Liver (tissue), 9 donors: ENCODE results near the gene RAVER1. TPM values are rescaled to one million over a fixed set of nuclear protein-coding genes. Genes with fewer than 3 reads are reported as not detected.

Experiments
- DNase-seq: peaks from one replicate; pipeline ENCODE4 v3.0.0-alpha.2; 2017; ENCODE audit warnings: low spot score
- H3K27ac ChIP-seq, 2 donors: one replicate each; pipeline ENCODE4 v1.7.0; 2013; ENCODE audit warnings: inconsistent platforms in 2 of 2, low read length in 2 of 2, control low read depth in 1 of 2, low read depth in 1 of 2, mild to moderate bottlenecking in 1 of 2
- H3K27me3 ChIP-seq, 4 donors: one replicate each; pipeline versions ENCODE4 v1.6.1 to v1.7.0; 2013; ENCODE audit warnings: low read length in 3 of 4, inconsistent platforms in 1 of 4, mild to moderate bottlenecking in 1 of 4, moderate library complexity in 1 of 4; ENCODE audit not compliant: control insufficient read depth in 4 of 4, insufficient read depth in 4 of 4
- H3K36me3 ChIP-seq, 4 donors: one replicate each; pipeline versions ENCODE4 v1.6.1 to v1.7.0; 2013; ENCODE audit warnings: low read length in 3 of 4, mild to moderate bottlenecking in 3 of 4, low read depth in 1 of 4, moderate library complexity in 1 of 4; ENCODE audit not compliant: control insufficient read depth in 4 of 4, insufficient read depth in 3 of 4
- H3K4me1 ChIP-seq, 4 donors: one replicate each; pipeline versions ENCODE4 v1.6.1 to v1.7.0; 2013; ENCODE audit warnings: low read length in 3 of 4, mild to moderate bottlenecking in 3 of 4, moderate library complexity in 1 of 4; ENCODE audit not compliant: control insufficient read depth in 4 of 4, insufficient read depth in 4 of 4
- H3K4me3 ChIP-seq, 3 donors: one replicate each; pipeline versions ENCODE4 v1.6.1 to v1.7.0; 2013; ENCODE audit warnings: low read length in 3 of 3, control low read depth in 1 of 3, low read depth in 1 of 3, mild to moderate bottlenecking in 1 of 3
- H3K9ac ChIP-seq, 2 donors: one replicate each; pipeline ENCODE4 v1.7.0; 2013; ENCODE audit warnings: low read length in 2 of 2, mild to moderate bottlenecking in 2 of 2, moderate library complexity in 2 of 2, control low read depth in 1 of 2, low read depth in 1 of 2
- H3K9me3 ChIP-seq, 4 donors: one replicate each; pipeline versions ENCODE4 v1.6.1 to v1.7.0; 2013; ENCODE audit warnings: low read length in 3 of 4; ENCODE audit not compliant: control insufficient read depth in 4 of 4
- EGR1 ChIP-seq, 2 donors: IDR thresholded peaks; 2 replicates each; pipeline ENCODE4 v1.6.1; 2016 to 2018; ENCODE audit warnings: antibody characterized with exemption in 2 of 2, low read depth in 2 of 2
- FOXA1 ChIP-seq: IDR thresholded peaks from 2 replicates; pipeline ENCODE4 v1.6.1; 2016; ENCODE audit warnings: antibody characterized with exemption
- FOXA2 ChIP-seq: IDR thresholded peaks from 2 replicates; pipeline ENCODE4 v1.6.1; 2016; ENCODE audit warnings: antibody characterized with exemption
- GABPA ChIP-seq, 2 donors: IDR thresholded peaks in 1 of 2; conservative IDR thresholded peaks in 1 of 2; 2 replicates each; pipeline ENCODE4 v1.6.1; 2016; ENCODE audit warnings: antibody characterized with exemption in 2 of 2, mild to moderate bottlenecking in 1 of 2, moderate library complexity in 1 of 2
- HNF4A ChIP-seq, 2 donors: conservative IDR thresholded peaks; 2 replicates each; pipeline ENCODE4 v1.6.1; 2016; ENCODE audit warnings: antibody characterized with exemption in 2 of 2, mild to moderate bottlenecking in 2 of 2
- HNF4G ChIP-seq: IDR thresholded peaks from 2 replicates; pipeline ENCODE4 v1.6.1; 2016; ENCODE audit warnings: antibody characterized with exemption
- JUND ChIP-seq, 2 donors: IDR thresholded peaks; 2 replicates each; pipeline ENCODE4 v1.6.1; 2016; ENCODE audit warnings: antibody characterized with exemption in 2 of 2
- NR2F2 ChIP-seq: IDR thresholded peaks from 2 replicates; pipeline ENCODE4 v1.6.1; 2016; ENCODE audit warnings: antibody characterized with exemption
- RAD21 ChIP-seq, 2 donors: IDR thresholded peaks; 2 replicates each; pipeline ENCODE4 v1.6.1; 2016; ENCODE audit warnings: antibody characterized with exemption in 2 of 2, mild to moderate bottlenecking in 2 of 2
- SP1 ChIP-seq: IDR thresholded peaks from 2 replicates; pipeline ENCODE4 v1.6.1; 2018; ENCODE audit warnings: antibody characterized with exemption, mild to moderate bottlenecking
- TAF1 ChIP-seq: conservative IDR thresholded peaks from 2 replicates; pipeline ENCODE4 v1.6.1; 2016; ENCODE audit warnings: antibody characterized with exemption, mild to moderate bottlenecking
- YY1 ChIP-seq: IDR thresholded peaks from 2 replicates; pipeline ENCODE4 v1.6.1; 2016; ENCODE audit warnings: antibody characterized with exemption, mild to moderate bottlenecking
- ZBTB33 ChIP-seq: IDR thresholded peaks from 2 replicates; pipeline ENCODE4 v1.6.1; 2016; ENCODE audit warnings: antibody characterized with exemption
- WGBS: extraction: QIAGEN DNeasy Blood & Tissue Kit; methylation state at CpG from one replicate; pipeline ENCODE4 v1.1.7; 2013; 5-methylcytosine and 5-hydroxymethylcytosine counted together
- polyA plus RNA-seq, 2 donors: library from polyadenylated mRNA; stranded (reverse) in 1 of 2; unstranded in 1 of 2; fragments of 200-250 nt in 1 of 2; fragments of >200 nt in 1 of 2; fragmentation: Nextera tagmentation in 1 of 2; extraction: Ambion mirVana in 1 of 2; gene quantifications; one replicate each; pipeline versions ENCODE4 v1.2.1 to v1.2.3, GENCODE V29; 2013 to 2015
- total RNA-seq, 2 donors: library from RNA; depleted of rRNA; stranded (reverse); fragments of >200 nt; gene quantifications; one replicate each; pipeline ENCODE4 v1.2.3, GENCODE V29; 2014
- TF ChIP-seq, protein P1 (sequence below): IDR thresholded peaks from 2 replicates; pipeline ENCODE4 v1.6.1; 2016; ENCODE audit warnings: antibody characterized with exemption
- TF ChIP-seq, protein P2 (sequence below): fragments of 150-350 bp; IDR thresholded peaks from 2 replicates; pipeline ENCODE4 v1.5.1; 2017; ENCODE audit warnings: improper control_type of control experiment, low read depth, low read length; ENCODE audit not compliant: missing input control
- TF ChIP-seq, protein P3 (sequence below): IDR thresholded peaks from 2 replicates; pipeline ENCODE4 v1.6.1; 2016; ENCODE audit warnings: antibody characterized with exemption
- TF ChIP-seq, protein P4 (sequence below): IDR thresholded peaks from 2 replicates; pipeline ENCODE4 v1.6.1; 2016; ENCODE audit warnings: antibody characterized with exemption, mild to moderate bottlenecking
- donor health status: healthy.
- donor health status: healthy.
- donor health status: healthy.
- donor health status: healthy.
- donor health status: healthy.

Gene RAVER1
- total and polyA plus RNA-seq, 4 donors, result 2.1 to 13.6 (median 6.2) TPM

GRCh38 chr19:10321874-10322835 lies 11.2 kb downstream of the RAVER1 start:
- Histone ChIP-seq H3K27me3 (no peaks in the 10 kb centered on the region), H3K9me3 (no peaks in the 10 kb centered on the region), H3K4me1 (peaks cover 0 to 4% (median 1%) of the 10 kb centered on the region in 4 donors), H3K4me3 (no peak overlapping the region), H3K9ac (no peak overlapping the region), H3K36me3 (peaks cover 19 to 71% (median 39%) of the 10 kb centered on the region in 4 donors), H3K27ac (no peak overlapping the region)
- WGBS, result 94% methylated on average over 19 of the region's 19 CpGs
- DNase-seq, result no peak
- TF ChIP-seq NR2F2 (no peak), HNF4A (conservative IDR thresholded peaks at IDR 0.05) (no peak), TAF1 (no peak), GABPA (IDR thresholded peaks at IDR 0.05 in 1 of 2, conservative IDR thresholded peaks at IDR 0.05 in 1 of 2) (no peak), RAD21 (IDR thresholded peaks at IDR 0.05) (no peak), FOXA1 (no peak), FOXA2 (no peak), JUND (IDR thresholded peaks at IDR 0.05) (no peak), ZBTB33 (no peak), YY1 (no peak), HNF4G (no peak), EGR1 (IDR thresholded peaks at IDR 0.05; ENCODE audit: low read depth in 2 of 2) (no peak)
- TF ChIP-seq, protein P1, sequence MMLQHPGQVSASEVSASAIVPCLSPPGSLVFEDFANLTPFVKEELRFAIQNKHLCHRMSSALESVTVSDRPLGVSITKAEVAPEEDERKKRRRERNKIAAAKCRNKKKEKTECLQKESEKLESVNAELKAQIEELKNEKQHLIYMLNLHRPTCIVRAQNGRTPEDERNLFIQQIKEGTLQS, result no peak
- TF ChIP-seq, protein P2, sequence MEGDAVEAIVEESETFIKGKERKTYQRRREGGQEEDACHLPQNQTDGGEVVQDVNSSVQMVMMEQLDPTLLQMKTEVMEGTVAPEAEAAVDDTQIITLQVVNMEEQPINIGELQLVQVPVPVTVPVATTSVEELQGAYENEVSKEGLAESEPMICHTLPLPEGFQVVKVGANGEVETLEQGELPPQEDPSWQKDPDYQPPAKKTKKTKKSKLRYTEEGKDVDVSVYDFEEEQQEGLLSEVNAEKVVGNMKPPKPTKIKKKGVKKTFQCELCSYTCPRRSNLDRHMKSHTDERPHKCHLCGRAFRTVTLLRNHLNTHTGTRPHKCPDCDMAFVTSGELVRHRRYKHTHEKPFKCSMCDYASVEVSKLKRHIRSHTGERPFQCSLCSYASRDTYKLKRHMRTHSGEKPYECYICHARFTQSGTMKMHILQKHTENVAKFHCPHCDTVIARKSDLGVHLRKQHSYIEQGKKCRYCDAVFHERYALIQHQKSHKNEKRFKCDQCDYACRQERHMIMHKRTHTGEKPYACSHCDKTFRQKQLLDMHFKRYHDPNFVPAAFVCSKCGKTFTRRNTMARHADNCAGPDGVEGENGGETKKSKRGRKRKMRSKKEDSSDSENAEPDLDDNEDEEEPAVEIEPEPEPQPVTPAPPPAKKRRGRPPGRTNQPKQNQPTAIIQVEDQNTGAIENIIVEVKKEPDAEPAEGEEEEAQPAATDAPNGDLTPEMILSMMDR, result no peak
- TF ChIP-seq, protein P3, sequence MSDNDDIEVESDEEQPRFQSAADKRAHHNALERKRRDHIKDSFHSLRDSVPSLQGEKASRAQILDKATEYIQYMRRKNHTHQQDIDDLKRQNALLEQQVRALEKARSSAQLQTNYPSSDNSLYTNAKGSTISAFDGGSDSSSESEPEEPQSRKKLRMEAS, result no peak

DNA sequence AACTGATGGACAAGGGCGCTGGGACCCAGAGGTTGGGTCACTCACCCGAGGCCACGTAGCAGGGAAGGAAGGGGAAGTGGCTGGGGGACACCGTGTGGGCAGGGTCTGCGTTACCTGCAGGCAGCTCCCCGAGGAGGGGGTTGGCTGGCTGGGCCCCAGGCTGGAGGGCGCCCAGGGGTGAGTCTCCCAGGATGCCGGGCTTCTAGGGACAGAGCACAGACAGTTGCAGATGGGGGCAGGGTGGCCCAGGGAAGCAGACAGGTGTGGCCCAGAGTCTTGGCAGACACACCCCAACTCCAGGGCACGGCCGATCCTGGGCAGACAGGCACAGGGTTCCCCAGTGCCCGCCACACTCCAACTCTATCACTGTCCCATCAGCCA lies 11.9 kb downstream of the RAVER1 start:
- peaks cover 0 to 4% (median 3%) of the 10 kb centered on the region in 4 donors for H3K4me1 ChIP-seq
- H3K36me3 ChIP-seq, result peaks cover 19 to 68% (median 38%) of the 10 kb centered on the region in 4 donors
- no peaks in the 10 kb centered on the region for H3K27me3 ChIP-seq
- DNase-seq, result no peak
- WGBS, result 91% methylated on average over 11 of the region's 11 CpGs
- no peak overlapping the region for H3K4me3 ChIP-seq
- H3K27ac ChIP-seq, result no peak overlapping the region
- no peaks in the 10 kb centered on the region for H3K9me3 ChIP-seq
- no peak overlapping the region for H3K9ac ChIP-seq
- no peak for TF ChIP-seq TAF1
- TF ChIP-seq, protein P4, sequence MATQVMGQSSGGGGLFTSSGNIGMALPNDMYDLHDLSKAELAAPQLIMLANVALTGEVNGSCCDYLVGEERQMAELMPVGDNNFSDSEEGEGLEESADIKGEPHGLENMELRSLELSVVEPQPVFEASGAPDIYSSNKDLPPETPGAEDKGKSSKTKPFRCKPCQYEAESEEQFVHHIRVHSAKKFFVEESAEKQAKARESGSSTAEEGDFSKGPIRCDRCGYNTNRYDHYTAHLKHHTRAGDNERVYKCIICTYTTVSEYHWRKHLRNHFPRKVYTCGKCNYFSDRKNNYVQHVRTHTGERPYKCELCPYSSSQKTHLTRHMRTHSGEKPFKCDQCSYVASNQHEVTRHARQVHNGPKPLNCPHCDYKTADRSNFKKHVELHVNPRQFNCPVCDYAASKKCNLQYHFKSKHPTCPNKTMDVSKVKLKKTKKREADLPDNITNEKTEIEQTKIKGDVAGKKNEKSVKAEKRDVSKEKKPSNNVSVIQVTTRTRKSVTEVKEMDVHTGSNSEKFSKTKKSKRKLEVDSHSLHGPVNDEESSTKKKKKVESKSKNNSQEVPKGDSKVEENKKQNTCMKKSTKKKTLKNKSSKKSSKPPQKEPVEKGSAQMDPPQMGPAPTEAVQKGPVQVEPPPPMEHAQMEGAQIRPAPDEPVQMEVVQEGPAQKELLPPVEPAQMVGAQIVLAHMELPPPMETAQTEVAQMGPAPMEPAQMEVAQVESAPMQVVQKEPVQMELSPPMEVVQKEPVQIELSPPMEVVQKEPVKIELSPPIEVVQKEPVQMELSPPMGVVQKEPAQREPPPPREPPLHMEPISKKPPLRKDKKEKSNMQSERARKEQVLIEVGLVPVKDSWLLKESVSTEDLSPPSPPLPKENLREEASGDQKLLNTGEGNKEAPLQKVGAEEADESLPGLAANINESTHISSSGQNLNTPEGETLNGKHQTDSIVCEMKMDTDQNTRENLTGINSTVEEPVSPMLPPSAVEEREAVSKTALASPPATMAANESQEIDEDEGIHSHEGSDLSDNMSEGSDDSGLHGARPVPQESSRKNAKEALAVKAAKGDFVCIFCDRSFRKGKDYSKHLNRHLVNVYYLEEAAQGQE, result no peak
- no peak for TF ChIP-seq JUND (IDR thresholded peaks at IDR 0.05)
- TF ChIP-seq FOXA2, result no peak
- TF ChIP-seq HNF4G, result no peak
- TF ChIP-seq, protein P2, result no peak
- TF ChIP-seq, protein P3, result no peak
- no peak for TF ChIP-seq EGR1 (IDR thresholded peaks at IDR 0.05; ENCODE audit: low read depth in 2 of 2)
- no peak for TF ChIP-seq YY1
- TF ChIP-seq SP1, result no peak
- TF ChIP-seq ZBTB33, result no peak
- no peak for TF ChIP-seq NR2F2
- TF ChIP-seq HNF4A (conservative IDR thresholded peaks at IDR 0.05), result no peak
